Gastroesophageal sphincter (tissue), 4 donors: ENCODE data around the gene KRAS. TPM values are rescaled to one million over a fixed set of nuclear protein-coding genes. Genes with fewer than 3 reads are reported as not detected.

Experiments
- ATAC-seq: fragments of 150-250 bp; one replicate; pipeline ENCODE4 v1.9.1; 2016; ENCODE audit warnings: mild to moderate bottlenecking, moderate library complexity
- H3K27ac ChIP-seq, 4 donors: fragments of 200-600 bp; sonication (generic) in 3 of 4; 1 replicate in 3 of 4; 2 replicates in 1 of 4; pipeline ENCODE4 v1.5.1; 2016 to 2019
- H3K27me3 ChIP-seq: fragments of 200-600 bp; sonication (generic); one replicate; pipeline ENCODE4 v1.5.1; 2019
- H3K36me3 ChIP-seq, 2 donors: fragments of 200-600 bp; sonication (generic); one replicate each; pipeline ENCODE4 v1.5.1; 2019; ENCODE audit warnings: control low read depth in 1 of 2
- H3K4me1 ChIP-seq, 3 donors: fragments of 200-600 bp; sonication (generic); 1 replicate in 2 of 3; 2 replicates in 1 of 3; pipeline ENCODE4 v1.5.1; 2016 to 2019; ENCODE audit warnings: control low read depth in 2 of 3
- H3K4me3 ChIP-seq, 2 donors: fragments of 200-600 bp; sonication (generic); one replicate each; pipeline ENCODE4 v1.5.1; 2019; ENCODE audit warnings: mild to moderate bottlenecking in 1 of 2, moderate library complexity in 1 of 2
- H3K9me3 ChIP-seq, 3 donors: fragments of 200-600 bp; sonication (generic); one replicate each; pipeline ENCODE4 v1.5.1; 2017 to 2019; ENCODE audit warnings: control low read depth in 2 of 3
- EP300 ChIP-seq: sonication (generic); formaldehyde crosslinking; IDR thresholded peaks from one replicate; pipeline ENCODE4 v1.6.1; 2017; ENCODE audit warnings: antibody characterized with exemption, mild to moderate bottlenecking
- POLR2A ChIP-seq, 2 donors: fragments of 450-650 bp; IDR thresholded peaks; one replicate each; pipeline ENCODE4 v1.6.1; 2017; ENCODE audit warnings: antibody characterized with exemption in 2 of 2, mild to moderate bottlenecking in 2 of 2, moderate library complexity in 1 of 2
- POLR2AphosphoS5 ChIP-seq: sonication (generic); formaldehyde crosslinking; IDR thresholded peaks from one replicate; pipeline ENCODE4 v1.6.1; 2017; ENCODE audit warnings: antibody characterized with exemption
- WGBS, 2 donors: methylation state at CpG; one replicate each; pipeline ENCODE4 v1.1.5; 2018; ENCODE audit warnings: low coverage in 1 of 2; 5-methylcytosine and 5-hydroxymethylcytosine counted together
- total RNA-seq, 4 donors: library from RNA; depleted of rRNA; stranded (reverse); fragments of >200 nt; gene quantifications; one replicate each; pipeline ENCODE4 v1.1.0, GENCODE V29; 2016
- TF ChIP-seq, protein P1 (sequence below), 4 experiments: fragments of 200-600 bp in 2 of 4; fragments of 450-650 bp in 2 of 4; sonication (generic) in 1 of 4; IDR thresholded peaks; one replicate each; pipeline ENCODE4 v1.5.1; 2017 to 2019; ENCODE audit warnings: antibody characterized with exemption in 4 of 4, mild to moderate bottlenecking in 2 of 4, moderate library complexity in 2 of 4

Gene KRAS
- total RNA-seq, 4 donors from 2014 or later: 31.8 to 35.6 (median 33.0) TPM

DNA sequence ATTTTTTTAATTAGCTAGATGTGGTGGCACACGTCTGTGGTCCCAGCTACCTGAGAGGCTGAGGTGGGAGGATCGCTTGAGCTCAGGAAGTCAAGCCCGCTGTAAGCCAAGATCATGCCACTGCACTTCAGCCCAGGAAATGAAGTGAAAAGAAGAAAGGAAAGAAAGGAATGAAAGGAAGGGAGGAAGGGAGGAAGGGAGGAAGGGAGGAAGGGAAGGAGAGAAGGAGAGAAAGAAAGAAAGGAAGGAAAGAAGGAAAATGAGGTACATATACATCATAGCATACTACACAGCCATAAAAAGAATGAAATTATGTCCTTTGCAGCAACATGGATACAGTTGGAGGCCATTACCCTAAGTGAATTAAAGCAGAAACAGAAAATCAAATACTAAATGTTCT lies 68.0 kb downstream of the KRAS start:
- no peak overlapping the region for H3K27ac ChIP-seq
- TF ChIP-seq, protein P1, sequence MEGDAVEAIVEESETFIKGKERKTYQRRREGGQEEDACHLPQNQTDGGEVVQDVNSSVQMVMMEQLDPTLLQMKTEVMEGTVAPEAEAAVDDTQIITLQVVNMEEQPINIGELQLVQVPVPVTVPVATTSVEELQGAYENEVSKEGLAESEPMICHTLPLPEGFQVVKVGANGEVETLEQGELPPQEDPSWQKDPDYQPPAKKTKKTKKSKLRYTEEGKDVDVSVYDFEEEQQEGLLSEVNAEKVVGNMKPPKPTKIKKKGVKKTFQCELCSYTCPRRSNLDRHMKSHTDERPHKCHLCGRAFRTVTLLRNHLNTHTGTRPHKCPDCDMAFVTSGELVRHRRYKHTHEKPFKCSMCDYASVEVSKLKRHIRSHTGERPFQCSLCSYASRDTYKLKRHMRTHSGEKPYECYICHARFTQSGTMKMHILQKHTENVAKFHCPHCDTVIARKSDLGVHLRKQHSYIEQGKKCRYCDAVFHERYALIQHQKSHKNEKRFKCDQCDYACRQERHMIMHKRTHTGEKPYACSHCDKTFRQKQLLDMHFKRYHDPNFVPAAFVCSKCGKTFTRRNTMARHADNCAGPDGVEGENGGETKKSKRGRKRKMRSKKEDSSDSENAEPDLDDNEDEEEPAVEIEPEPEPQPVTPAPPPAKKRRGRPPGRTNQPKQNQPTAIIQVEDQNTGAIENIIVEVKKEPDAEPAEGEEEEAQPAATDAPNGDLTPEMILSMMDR (IDR thresholded peaks at IDR 0.05): no peak
- TF ChIP-seq POLR2A (IDR thresholded peaks at IDR 0.05) (no peak), POLR2AphosphoS5 (no peak), EP300 (no peak)
- 70 to 90% methylated on average over 2 to 3 of the region's 3 CpGs for WGBS, 2 donors
- no peak overlapping the region for H3K4me3 ChIP-seq
- H3K9me3 ChIP-seq: no peaks in the 10 kb centered on the region
- no peaks in the 10 kb centered on the region for H3K27me3 ChIP-seq
- H3K4me1 ChIP-seq: no peaks in the 10 kb centered on the region
- no peaks in the 10 kb centered on the region for H3K36me3 ChIP-seq
- ATAC-seq: no peak

GRCh38 chr12:25162866-25163265 lies 87.9 kb downstream of the KRAS start:
- TF ChIP-seq, protein P1 (IDR thresholded peaks at IDR 0.05): no peak
- TF ChIP-seq POLR2A (IDR thresholded peaks at IDR 0.05): no peak
- no peak for TF ChIP-seq POLR2AphosphoS5
- TF ChIP-seq EP300: no peak
- no peaks in the 10 kb centered on the region for H3K4me1 ChIP-seq
- no peaks in the 10 kb centered on the region for H3K36me3 ChIP-seq
- H3K9me3 ChIP-seq: no peaks in the 10 kb centered on the region
- no peak overlapping the region for H3K27ac ChIP-seq
- 73 to 89% methylated on average over 1 to 6 of the region's 6 CpGs for WGBS, 2 donors
- H3K4me3 ChIP-seq: no peak overlapping the region
- no peaks in the 10 kb centered on the region for H3K27me3 ChIP-seq
- ATAC-seq: no peak

GRCh38 chr12:25156061-25156460 lies 94.7 kb downstream of the KRAS start:
- TF ChIP-seq POLR2A (IDR thresholded peaks at IDR 0.05) (no peak), POLR2AphosphoS5 (no peak), EP300 (no peak)
- TF ChIP-seq, protein P1 (IDR thresholded peaks at IDR 0.05): no peak
- no peaks in the 10 kb centered on the region for H3K36me3 ChIP-seq
- H3K4me3 ChIP-seq: no peak overlapping the region
- no peak for ATAC-seq
- no peak overlapping the region for H3K27ac ChIP-seq
- WGBS, 2 donors: 86 to 100% methylated on average over 2 to 4 of the region's 4 CpGs
- peaks cover 0 to 14% (median 3%) of the 10 kb centered on the region in 3 donors for H3K4me1 ChIP-seq
- H3K9me3 ChIP-seq: no peaks in the 10 kb centered on the region
- no peaks in the 10 kb centered on the region for H3K27me3 ChIP-seq

DNA sequence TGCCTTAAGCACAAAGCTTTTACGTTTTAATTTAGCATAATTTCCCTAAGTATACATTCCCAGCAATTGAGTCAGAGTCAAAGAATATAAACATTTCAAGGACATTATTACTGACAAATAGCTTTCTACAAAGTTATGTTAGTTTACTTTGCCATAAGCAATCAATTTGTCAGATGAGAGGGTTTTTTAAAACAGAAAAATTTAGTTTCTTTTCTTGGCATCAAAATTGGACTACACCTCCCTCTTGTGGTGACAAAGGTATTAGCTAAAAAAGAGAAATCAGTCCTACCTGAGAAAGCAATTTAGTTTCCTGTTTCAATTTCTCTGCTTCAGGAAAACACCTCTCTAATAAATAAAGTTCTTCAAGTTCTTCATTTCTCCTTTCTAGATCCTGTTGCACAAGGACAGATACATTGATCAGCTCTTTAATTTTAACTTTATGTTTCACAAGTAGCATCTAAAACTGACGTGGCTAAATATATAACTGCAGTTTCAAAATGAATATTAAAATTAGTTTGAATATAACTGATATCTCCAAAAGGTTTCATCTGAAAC lies 95.6 kb downstream of the KRAS start:
- ATAC-seq: no peak
- Histone ChIP-seq H3K9me3 (no peaks in the 10 kb centered on the region), H3K4me1 (peaks cover 0 to 14% (median 3%) of the 10 kb centered on the region in 3 donors), H3K4me3 (no peak overlapping the region), H3K36me3 (no peaks in the 10 kb centered on the region), H3K27ac (peak overlapping the region in 1 of 4 donors; percentile 21), H3K27me3 (no peaks in the 10 kb centered on the region)
- TF ChIP-seq EP300 (no peak), POLR2AphosphoS5 (no peak)
- TF ChIP-seq, protein P1 (IDR thresholded peaks at IDR 0.05): peak; percentile 29 to 66 (median 45)
- 14 to 47% methylated on average over 1 to 2 of the region's 2 CpGs for whole genome bisulfite sequencing, 2 donors

Other genes with a start within 250 kb of the KRAS start
- gene DNAI7, start 55.8 kb downstream of the KRAS start, total RNA-seq: 1 to 10 TPM in 1 of 4 donors, under 1 TPM in 3; 0.22 to 2.3 (median 0.76) TPM
- gene ETFRF1, start 55.7 kb downstream of the KRAS start, total RNA-seq: 10 to 100 TPM; 45.8 to 73.8 (median 47.1) TPM